Epithelial cell of esophagus (primary cell): Measurements from ENCODE around the gene PPP1CC.
A peak's percentile ranks its signal among the peaks of the same experiment; 100 is the strongest.

ENCODE experiments used
- DNase-seq: peaks from one replicate; pipeline ENCODE4 v3.0.0; 2010; ENCODE audit warnings: low read depth
- H3K4me3 ChIP-seq: 2 replicates; pipeline ENCODE4 v1.5.1; 2011; ENCODE audit warnings: mild to moderate bottlenecking, low read length, control low read depth
- CTCF ChIP-seq: IDR thresholded peaks from 2 replicates; pipeline ENCODE4 v1.5.1; 2011; ENCODE audit warnings: low read depth, mild to moderate bottlenecking, low read length, control low read depth, inconsistent platforms; ENCODE audit not compliant: insufficient read depth; ENCODE audit errors: missing control alignments

PPP1CC gene

GRCh38 chr12:110742718-110743570, at the start of gene PPP1CC:
TSS of gene PPP1CC (minus strand) at chr12:110742891. CDS start at chr12:110742707, 184 bp downstream.
- TF ChIP-seq CTCF, result no peak
- peak; percentile 95 for DNase-seq
- peak within 1 kb of the TSS; percentile 86 for H3K4me3 ChIP-seq

- TF ChIP-seq CTCF, result no peak
- peak; percentile 79 for DNase-seq
Observed at GRCh38 chr12:110791589-110791988, 48.9 kb upstream of the PPP1CC start.

GRCh38 chr12:110790301-110790700, 47.6 kb upstream of the PPP1CC start:
- DNase-seq, result no peak
- H3K4me3 ChIP-seq, result no peak overlapping the region
- TF ChIP-seq CTCF, result no peak

More at GRCh38 chr12:110791589-110791988, 48.9 kb upstream of the PPP1CC start:
- H3K4me3 ChIP-seq, result no peak overlapping the region

GRCh38 chr12:110786012-110786411, 43.3 kb upstream of the PPP1CC start:
- TF ChIP-seq CTCF, result no peak
- H3K4me3 ChIP-seq, result no peak overlapping the region
- DNase-seq, result no peak

GRCh38 chr12:110785240-110785639, 42.5 kb upstream of the PPP1CC start:
- TF ChIP-seq CTCF, result no peak
- H3K4me3 ChIP-seq, result no peak overlapping the region
- DNase-seq, result no peak

GRCh38 chr12:110782922-110783321, 40.2 kb upstream of the PPP1CC start:
- no peak for TF ChIP-seq CTCF
- DNase-seq, result no peak
- no peak overlapping the region for H3K4me3 ChIP-seq

- no peak for TF ChIP-seq CTCF
- DNase-seq, result no peak
Observed at GRCh38 chr12:110782094-110782493, 39.4 kb upstream of the PPP1CC start.

More at GRCh38 chr12:110782094-110782493, 39.4 kb upstream of the PPP1CC start:
- H3K4me3 ChIP-seq, result no peak overlapping the region
